Retinal pigment epithelial cell (primary cell): ENCODE data around the gene ADD1.

Experiments used
- DNase-seq: peaks from one replicate; pipeline ENCODE4 v3.0.0-alpha.2; 2010; ENCODE audit warnings: low read depth
- H3K4me3 ChIP-seq: 2 replicates; pipeline ENCODE4 v1.5.1; 2011; ENCODE audit warnings: mild to moderate bottlenecking, low read length, control low read depth, moderate library complexity
- CTCF ChIP-seq: conservative IDR thresholded peaks from 2 replicates; pipeline ENCODE4 v1.5.1; 2011; ENCODE audit warnings: low read depth, low read length, control low read depth, inconsistent platforms

ADD1 gene

GRCh38 chr4:2891294-2891693 lies 47.6 kb downstream of the ADD1 start:
- DNase-seq = peak; percentile 26
- H3K4me3 ChIP-seq = no peak overlapping the region
- TF ChIP-seq CTCF = no peak

DNA sequence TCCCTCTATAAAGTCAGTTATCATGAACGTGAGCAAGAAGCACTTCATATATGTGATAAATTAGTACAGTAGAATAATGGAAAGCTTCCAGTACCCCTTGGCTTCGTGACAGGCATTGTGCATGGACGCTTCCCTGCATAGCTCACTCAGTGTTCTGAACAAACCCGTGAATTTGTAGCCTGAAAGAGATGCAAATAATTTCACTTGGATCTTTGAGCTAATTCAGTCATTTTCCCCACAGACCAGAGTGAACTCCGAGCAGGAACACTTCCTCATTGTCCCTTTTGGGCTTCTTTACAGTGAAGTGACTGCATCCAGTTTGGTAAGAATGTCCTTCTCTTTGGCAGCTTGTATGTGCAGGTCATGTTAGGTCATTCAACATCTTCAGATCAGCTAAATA lies 50.1 kb downstream of the ADD1 start:
- TF ChIP-seq CTCF = no peak
- DNase-seq = no peak

GRCh38 chr4:2898001-2898400 lies 54.4 kb downstream of the ADD1 start:
- DNase-seq = no peak
- H3K4me3 ChIP-seq = no peak overlapping the region
- no peak for TF ChIP-seq CTCF

More for the DNA sequence above, 50.1 kb downstream of the ADD1 start:
- no peak overlapping the region for H3K4me3 ChIP-seq

DNA sequence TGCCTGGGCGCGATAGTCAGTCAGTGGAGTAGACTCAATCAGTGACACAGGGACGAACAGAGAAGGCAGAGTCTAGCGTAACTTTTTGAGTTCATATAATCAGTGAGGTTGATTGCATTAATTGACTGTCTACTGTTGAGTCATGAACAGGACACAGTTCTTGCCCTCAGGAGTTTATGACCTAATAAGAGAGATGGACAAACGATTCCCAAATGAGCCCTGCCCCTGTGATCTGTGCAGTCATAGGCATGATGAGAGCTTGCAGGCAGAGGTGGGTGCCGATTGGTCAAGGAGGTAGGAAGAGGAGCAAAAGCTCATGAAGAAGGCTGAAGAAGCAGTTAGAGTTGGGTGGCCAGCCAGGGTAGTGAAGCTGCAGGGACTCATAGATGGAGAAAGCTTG lies 57.1 kb downstream of the ADD1 start:
- no peak for DNase-seq

DNA sequence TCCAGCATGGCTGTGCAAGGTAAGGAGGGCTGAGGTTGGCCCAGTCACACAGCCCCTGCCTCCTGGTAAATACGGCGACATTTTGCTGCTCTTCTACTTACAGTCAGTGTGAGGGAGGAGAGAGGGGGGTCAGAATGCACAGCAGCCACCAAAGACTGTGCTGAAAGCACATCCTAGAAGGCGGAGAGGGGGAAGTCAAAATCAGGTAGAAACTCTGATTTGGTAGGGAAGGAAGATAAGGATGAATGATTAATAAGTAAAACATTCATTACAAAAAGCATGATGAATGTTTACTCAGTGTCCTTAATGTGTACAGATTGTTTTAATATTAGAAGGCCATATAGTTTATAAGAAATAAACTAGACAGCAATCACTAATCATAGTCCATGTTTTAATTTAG lies 57.5 kb downstream of the ADD1 start:
- no peak for DNase-seq
- no peak overlapping the region for H3K4me3 ChIP-seq
- no peak for TF ChIP-seq CTCF

More for the DNA sequence above, 57.1 kb downstream of the ADD1 start:
- no peak overlapping the region for H3K4me3 ChIP-seq
- no peak for TF ChIP-seq CTCF

DNA sequence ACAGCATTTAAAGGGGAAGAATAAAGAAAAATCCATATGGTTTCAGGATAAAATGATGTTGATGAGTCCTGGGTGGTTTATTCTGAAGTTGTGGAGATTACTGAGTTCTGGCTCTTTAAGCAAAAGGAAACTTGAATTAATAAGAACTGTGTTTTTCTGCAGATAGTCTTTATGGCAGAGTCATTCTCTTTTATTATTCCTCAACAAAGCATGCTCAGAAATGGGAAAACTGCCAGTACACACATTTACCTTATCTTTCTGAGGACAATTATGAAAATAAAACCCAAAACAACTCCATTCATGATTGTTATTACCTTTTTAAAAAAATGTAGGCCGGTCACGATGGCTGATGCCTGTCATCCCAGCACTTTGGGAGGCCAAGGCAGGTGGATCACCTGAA lies 58.5 kb downstream of the ADD1 start:
- no peak overlapping the region for H3K4me3 ChIP-seq
- no peak for TF ChIP-seq CTCF
- DNase-seq = no peak

- no peak overlapping the region for H3K4me3 ChIP-seq
- TF ChIP-seq CTCF = no peak
- no peak for DNase-seq
Measured at GRCh38 chr4:2905544-2905943, 61.9 kb downstream of the ADD1 start.
